HEK293T (cell line): ENCODE measurements around the gene STARD3NL.
"Not testable (repeated sequence)": the region's sequence is repeated elsewhere in the genome, so short reads cannot be mapped to it uniquely, and the experiment has no call there.

ENCODE experiments used
- BHLHE40 ChIP-seq: fragments of 450-650 bp; IDR thresholded peaks from 2 replicates; pipeline ENCODE4 v1.6.1; 2016; ENCODE audit warnings: mild to moderate bottlenecking, moderate library complexity, borderline replicate concordance
- ELF4 ChIP-seq: fragments of 450-650 bp; IDR thresholded peaks from 2 replicates; pipeline ENCODE4 v1.6.1; 2017; ENCODE audit warnings: antibody characterized with exemption
- FOXK2 ChIP-seq: fragments of 450-650 bp; IDR thresholded peaks from 2 replicates; pipeline ENCODE4 v1.6.1; 2016; ENCODE audit warnings: mild to moderate bottlenecking
- FOXM1 ChIP-seq: fragments of 450-650 bp; IDR thresholded peaks from 2 replicates; pipeline ENCODE4 v1.6.1; 2017; ENCODE audit warnings: mild to moderate bottlenecking, borderline replicate concordance
- HDGF ChIP-seq: fragments of 450-650 bp; IDR thresholded peaks from 2 replicates; pipeline ENCODE4 v1.6.1; 2017; ENCODE audit warnings: antibody characterized with exemption, borderline replicate concordance
- L3MBTL2 ChIP-seq: fragments of 450-650 bp; conservative IDR thresholded peaks from 2 replicates; pipeline ENCODE4 v1.6.1; 2016; ENCODE audit warnings: mild to moderate bottlenecking
- LEF1 ChIP-seq: fragments of 450-650 bp; IDR thresholded peaks from 2 replicates; pipeline ENCODE4 v1.6.1; 2017; ENCODE audit warnings: mild to moderate bottlenecking, borderline replicate concordance
- NFRKB ChIP-seq: fragments of 450-650 bp; IDR thresholded peaks from 2 replicates; pipeline ENCODE4 v1.6.1; 2016; ENCODE audit warnings: mild to moderate bottlenecking, moderate library complexity
- SP1 ChIP-seq: fragments of 450-650 bp; IDR thresholded peaks from 2 replicates; pipeline ENCODE4 v1.6.1; 2017
- SUZ12 ChIP-seq: fragments of 450-650 bp; IDR thresholded peaks from 2 replicates; pipeline ENCODE4 v1.6.1; 2016; ENCODE audit warnings: mild to moderate bottlenecking
- TARDBP ChIP-seq: fragments of 450-650 bp; IDR thresholded peaks from 2 replicates; pipeline ENCODE4 v1.6.1; 2016
- TF ChIP-seq, protein P1 (sequence below): fragments of 450-650 bp; IDR thresholded peaks from 2 replicates; pipeline ENCODE4 v1.6.1; 2016

DNA sequence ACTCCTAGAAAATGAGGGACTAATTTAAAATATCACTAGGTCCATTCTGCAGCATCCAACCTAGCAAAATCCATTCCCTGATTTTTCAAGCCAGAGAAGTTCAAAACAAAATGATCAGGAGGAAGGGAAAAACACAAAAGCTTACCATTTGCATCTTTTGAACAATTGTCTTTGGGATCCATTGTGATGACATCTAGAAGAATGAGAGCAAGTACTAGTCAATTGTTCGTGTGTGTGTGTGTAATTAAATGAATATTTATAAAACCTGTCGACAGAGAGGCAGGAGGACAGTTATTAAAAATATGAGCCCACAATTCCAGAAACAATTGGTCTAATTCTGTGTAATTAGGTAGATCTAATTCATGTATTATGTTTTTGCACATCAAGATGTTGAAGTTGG is 84.0 kb downstream of the STARD3NL start:
- not testable (repeated sequence) for TF ChIP-seq TARDBP, BHLHE40, FOXM1, NFRKB, L3MBTL2, ELF4, FOXK2, HDGF, SUZ12, LEF1, SP1
- TF ChIP-seq, protein P1, sequence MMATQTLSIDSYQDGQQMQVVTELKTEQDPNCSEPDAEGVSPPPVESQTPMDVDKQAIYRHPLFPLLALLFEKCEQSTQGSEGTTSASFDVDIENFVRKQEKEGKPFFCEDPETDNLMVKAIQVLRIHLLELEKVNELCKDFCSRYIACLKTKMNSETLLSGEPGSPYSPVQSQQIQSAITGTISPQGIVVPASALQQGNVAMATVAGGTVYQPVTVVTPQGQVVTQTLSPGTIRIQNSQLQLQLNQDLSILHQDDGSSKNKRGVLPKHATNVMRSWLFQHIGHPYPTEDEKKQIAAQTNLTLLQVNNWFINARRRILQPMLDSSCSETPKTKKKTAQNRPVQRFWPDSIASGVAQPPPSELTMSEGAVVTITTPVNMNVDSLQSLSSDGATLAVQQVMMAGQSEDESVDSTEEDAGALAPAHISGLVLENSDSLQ = not testable (repeated sequence)
